Neural cell (in vitro differentiated cells): ENCODE results near the gene PAMR1. TPM values are rescaled to one million over a fixed set of nuclear protein-coding genes. Genes with fewer than 3 reads are reported as not detected.

Experiments
- H2AFZ ChIP-seq: fragments of 200-600, 300-800 bp; sonication (generic), shearing (Covaris generic); 2 replicates; pipeline ENCODE4 v1.6.0; 2014; ENCODE audit warnings: low read depth, mild to moderate bottlenecking, antibody characterized with exemption, low read length, moderate library complexity
- H3F3A ChIP-seq: fragments of 200-600 bp; shearing (Covaris generic); 2 replicates; pipeline ENCODE4 v1.6.1; 2016; ENCODE audit warnings: mild to moderate bottlenecking, moderate library complexity, mixed read lengths, antibody characterized with exemption, low read length; ENCODE audit not compliant: insufficient read depth, poor library complexity, severe bottlenecking
- H3K27ac ChIP-seq: fragments of 200-600, 300-800 bp; sonication (generic), shearing (Covaris generic); 2 replicates; pipeline ENCODE4 v1.5.1; 2014; ENCODE audit warnings: mild to moderate bottlenecking, low read length, moderate library complexity
- H3K27me3 ChIP-seq: fragments of 300-800, 200-600 bp; sonication (generic), shearing (Covaris generic); 2 replicates; pipeline ENCODE4 v1.6.0; 2014; ENCODE audit warnings: mild to moderate bottlenecking, low read depth, low read length, moderate library complexity; ENCODE audit not compliant: insufficient read depth
- H3K36me3 ChIP-seq: fragments of 300-800, 200-600 bp; sonication (generic), shearing (Covaris generic); 2 replicates; pipeline ENCODE4 v1.5.1; 2014; ENCODE audit warnings: mild to moderate bottlenecking, antibody characterized with exemption, low read length, moderate library complexity; ENCODE audit not compliant: insufficient read depth
- H3K4me2 ChIP-seq: fragments of 300-800, 200-600 bp; sonication (generic), shearing (Covaris generic); 2 replicates; pipeline ENCODE4 v1.6.0; 2014; ENCODE audit warnings: mild to moderate bottlenecking, low read length
- H3K4me3 ChIP-seq: fragments of 300-800, 200-600 bp; sonication (generic), shearing (Covaris generic); 2 replicates; pipeline ENCODE4 v1.5.1; 2014; ENCODE audit warnings: mild to moderate bottlenecking, low read length, moderate library complexity
- H3K79me2 ChIP-seq: fragments of 200-600 bp; shearing (Covaris generic); replicated peaks from 2 replicates; pipeline ENCODE4 v1.6.0; 2014; ENCODE audit warnings: mild to moderate bottlenecking, low read length, moderate library complexity; ENCODE audit not compliant: insufficient read depth
- H3K9ac ChIP-seq: fragments of 300-800, 200-600 bp; sonication (generic), shearing (Covaris generic); 2 replicates; pipeline ENCODE4 v1.6.1; 2016; ENCODE audit warnings: mild to moderate bottlenecking, low read length, mixed read lengths
- H3K9me2 ChIP-seq: fragments of 200-600 bp; shearing (Covaris generic); 2 replicates; pipeline ENCODE4 v1.6.1; 2016; ENCODE audit warnings: mild to moderate bottlenecking, low read length, mixed read lengths; ENCODE audit not compliant: insufficient read depth
- H3K9me3 ChIP-seq: fragments of 200-600, 300-800 bp; sonication (generic), shearing (Covaris generic); 2 replicates; pipeline ENCODE4 v1.6.1; 2016; ENCODE audit warnings: mild to moderate bottlenecking, mixed run types, low read length, moderate library complexity, mixed read lengths
- H4K20me1 ChIP-seq: fragments of 200-600 bp; shearing (Covaris generic); 2 replicates; pipeline ENCODE4 v1.6.1; 2016; ENCODE audit warnings: mild to moderate bottlenecking, mixed run types; ENCODE audit not compliant: insufficient read depth
- EP300 ChIP-seq: fragments of 450-650 bp; conservative IDR thresholded peaks from 2 replicates; pipeline ENCODE4 v1.6.1; 2014; ENCODE audit warnings: antibody characterized with exemption, mild to moderate bottlenecking, moderate library complexity; ENCODE audit not compliant: poor library complexity, severe bottlenecking
- EZH2 ChIP-seq: fragments of 200-600, 300-800 bp; shearing (Covaris generic), sonication (generic); IDR thresholded peaks from 2 replicates; pipeline ENCODE4 v1.6.1; 2014; ENCODE audit warnings: antibody characterized with exemption, low read length, borderline replicate concordance, mild to moderate bottlenecking; ENCODE audit not compliant: insufficient read depth, poor library complexity, severe bottlenecking
- MXI1 ChIP-seq: fragments of 450-650 bp; conservative IDR thresholded peaks from 2 replicates; pipeline ENCODE4 v1.6.1; 2014; ENCODE audit warnings: antibody characterized with exemption, mild to moderate bottlenecking; ENCODE audit not compliant: poor library complexity, severe bottlenecking
- POLR2AphosphoS5 ChIP-seq: IDR thresholded peaks from 2 replicates; pipeline ENCODE4 v1.6.1; 2012
- RAD21 ChIP-seq: fragments of 450-650 bp; conservative IDR thresholded peaks from 2 replicates; pipeline ENCODE4 v1.6.1; 2014; ENCODE audit warnings: antibody characterized with exemption, mild to moderate bottlenecking, moderate library complexity
- REST ChIP-seq: IDR thresholded peaks from 2 replicates; pipeline ENCODE4 v1.6.1; 2012; ENCODE audit warnings: borderline replicate concordance
- SMC3 ChIP-seq: fragments of 450-650 bp; conservative IDR thresholded peaks from 2 replicates; pipeline ENCODE4 v1.6.1; 2014; ENCODE audit warnings: antibody characterized with exemption, mild to moderate bottlenecking, moderate library complexity; ENCODE audit not compliant: poor library complexity
- TAF1 ChIP-seq: IDR thresholded peaks from 2 replicates; pipeline ENCODE4 v1.6.1; 2012; ENCODE audit warnings: low read depth
- polyA plus RNA-seq: library from polyadenylated mRNA; depleted of rRNA; stranded (reverse); fragments of >200 nt; gene quantifications from 2 replicates; pipeline ENCODE4 v1.2.3, GENCODE V29; 2014
- TF ChIP-seq, protein P1 (sequence below): fragments of 450-650 bp; IDR thresholded peaks from 2 replicates; pipeline ENCODE4 v1.5.1; 2014; ENCODE audit warnings: antibody characterized with exemption, mild to moderate bottlenecking, moderate library complexity; ENCODE audit not compliant: poor library complexity, severe bottlenecking

Gene PAMR1
- polyA plus RNA-seq, 1 donor from 2014 or later = 0.48 TPM

DNA sequence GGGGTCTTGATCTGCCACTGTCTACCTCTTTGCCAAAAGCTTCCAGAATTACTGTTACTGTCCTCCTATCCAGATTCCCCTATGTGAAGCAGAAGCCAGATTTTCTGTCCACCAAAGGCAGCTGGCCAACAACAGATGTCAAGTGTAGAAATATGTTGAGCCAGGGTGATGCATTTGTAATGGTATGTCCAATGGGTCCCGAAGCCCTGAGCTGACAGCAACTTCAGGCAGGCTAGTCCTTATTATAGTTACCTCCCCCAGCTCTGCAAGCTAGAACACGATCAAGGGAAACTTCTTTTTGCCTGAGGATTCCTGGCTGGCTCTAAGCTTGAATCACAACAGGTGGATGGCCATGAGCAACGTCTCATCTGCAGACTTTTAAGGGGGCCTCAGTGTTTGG lies 10.2 kb downstream of the PAMR1 start:
- no peaks in the 10 kb centered on the region for H4K20me1 ChIP-seq
- no peaks in the 10 kb centered on the region for H3K9me2 ChIP-seq
- H3K36me3 ChIP-seq = no peaks in the 10 kb centered on the region
- H3K79me2 ChIP-seq = no peaks in the 10 kb centered on the region
- no peak for TF ChIP-seq POLR2AphosphoS5
- no peak for TF ChIP-seq SMC3
- TF ChIP-seq, protein P1, sequence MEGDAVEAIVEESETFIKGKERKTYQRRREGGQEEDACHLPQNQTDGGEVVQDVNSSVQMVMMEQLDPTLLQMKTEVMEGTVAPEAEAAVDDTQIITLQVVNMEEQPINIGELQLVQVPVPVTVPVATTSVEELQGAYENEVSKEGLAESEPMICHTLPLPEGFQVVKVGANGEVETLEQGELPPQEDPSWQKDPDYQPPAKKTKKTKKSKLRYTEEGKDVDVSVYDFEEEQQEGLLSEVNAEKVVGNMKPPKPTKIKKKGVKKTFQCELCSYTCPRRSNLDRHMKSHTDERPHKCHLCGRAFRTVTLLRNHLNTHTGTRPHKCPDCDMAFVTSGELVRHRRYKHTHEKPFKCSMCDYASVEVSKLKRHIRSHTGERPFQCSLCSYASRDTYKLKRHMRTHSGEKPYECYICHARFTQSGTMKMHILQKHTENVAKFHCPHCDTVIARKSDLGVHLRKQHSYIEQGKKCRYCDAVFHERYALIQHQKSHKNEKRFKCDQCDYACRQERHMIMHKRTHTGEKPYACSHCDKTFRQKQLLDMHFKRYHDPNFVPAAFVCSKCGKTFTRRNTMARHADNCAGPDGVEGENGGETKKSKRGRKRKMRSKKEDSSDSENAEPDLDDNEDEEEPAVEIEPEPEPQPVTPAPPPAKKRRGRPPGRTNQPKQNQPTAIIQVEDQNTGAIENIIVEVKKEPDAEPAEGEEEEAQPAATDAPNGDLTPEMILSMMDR = no peak
- TF ChIP-seq EP300 = no peak
- no peak for TF ChIP-seq RAD21
- TF ChIP-seq MXI1 = no peak
- TF ChIP-seq REST = no peak
- no peak for TF ChIP-seq EZH2
- no peak for TF ChIP-seq TAF1
- H3F3A ChIP-seq = no peaks in the 10 kb centered on the region
- no peak overlapping the region for H2AFZ ChIP-seq
- no peak overlapping the region for H3K4me2 ChIP-seq
- no peak overlapping the region for H3K27ac ChIP-seq
- no peaks in the 10 kb centered on the region for H3K9me3 ChIP-seq
- H3K4me3 ChIP-seq = no peak overlapping the region
- H3K27me3 ChIP-seq = no peaks in the 10 kb centered on the region
- H3K9ac ChIP-seq = no peak overlapping the region

GRCh38 chr11:35514481-35514880 lies 10.9 kb downstream of the PAMR1 start:
- Histone ChIP-seq H3K27ac (no peak overlapping the region), H3K9ac (no peak overlapping the region), H3K36me3 (no peaks in the 10 kb centered on the region), H3K9me3 (no peaks in the 10 kb centered on the region), H3K4me2 (no peak overlapping the region), H3F3A (no peaks in the 10 kb centered on the region), H4K20me1 (no peaks in the 10 kb centered on the region), H3K27me3 (no peaks in the 10 kb centered on the region), H2AFZ (no peak overlapping the region), H3K4me3 (no peak overlapping the region), H3K9me2 (no peaks in the 10 kb centered on the region), H3K79me2 (no peaks in the 10 kb centered on the region)
- no peak for TF ChIP-seq EP300
- no peak for TF ChIP-seq SMC3
- TF ChIP-seq MXI1 = no peak
- no peak for TF ChIP-seq POLR2AphosphoS5
- no peak for TF ChIP-seq REST
- TF ChIP-seq TAF1 = no peak
- TF ChIP-seq, protein P1 = no peak
- no peak for TF ChIP-seq RAD21
- no peak for TF ChIP-seq EZH2
